Right hindlimb (tissue), 1 donor: ENCODE results near the gene COL11A2.

Experiments
- DNase-seq: peaks from one replicate; pipeline ENCODE4 v3.0.0-alpha.2; 2018

Gene COL11A2

GRCh38 chr6:33114406-33114805, 77.9 kb downstream of the COL11A2 start:
- DNase-seq = no peak

GRCh38 chr6:33113755-33114154, 78.5 kb downstream of the COL11A2 start:
- DNase-seq = no peak
